Smooth muscle cell (in vitro differentiated cells): Measurements from ENCODE around the gene ITGAV. TPM values are rescaled to one million over a fixed set of nuclear protein-coding genes. Genes with fewer than 3 reads are reported as not detected.

ENCODE experiments used
- DNase-seq: peaks from one replicate; lab custom pipeline; 2025; ENCODE audit not compliant: unreplicated experiment; lab: John Stamatoyannopoulos, UW
- H2AFZ ChIP-seq: fragments of 200-600 bp; sonication (generic); 2 replicates; pipeline ENCODE4 v1.6.0; 2016; ENCODE audit warnings: antibody characterized with exemption, low read depth, mild to moderate bottlenecking
- H3F3A ChIP-seq: fragments of 200-600 bp; sonication (generic); 2 replicates; pipeline ENCODE4 v1.6.0; 2017; ENCODE audit warnings: antibody characterized with exemption, low read depth
- H3K27ac ChIP-seq: fragments of 200-600 bp; sonication (generic); 2 replicates; pipeline ENCODE4 v1.5.1; 2016; ENCODE audit warnings: low read depth, mild to moderate bottlenecking
- H3K27me3 ChIP-seq: fragments of 200-600 bp; sonication (generic); 2 replicates; pipeline ENCODE4 v1.6.1; 2016; ENCODE audit warnings: low read depth, mild to moderate bottlenecking
- H3K36me3 ChIP-seq: fragments of 200-600 bp; sonication (generic); 2 replicates; pipeline ENCODE4 v1.5.1; 2016; ENCODE audit warnings: low read depth
- H3K4me1 ChIP-seq: fragments of 200-600 bp; sonication (generic); 2 replicates; pipeline ENCODE4 v1.5.1; 2016; ENCODE audit warnings: low read depth
- H3K4me2 ChIP-seq: fragments of 200-600 bp; sonication (generic); 2 replicates; pipeline ENCODE4 v1.6.0; 2016; ENCODE audit warnings: mild to moderate bottlenecking
- H3K4me3 ChIP-seq: fragments of 200-600 bp; sonication (generic); 2 replicates; pipeline ENCODE4 v1.5.1; 2016; ENCODE audit warnings: mild to moderate bottlenecking
- H3K79me2 ChIP-seq: fragments of 200-600 bp; sonication (generic); 2 replicates; pipeline ENCODE4 v1.6.0; 2016; ENCODE audit warnings: low read depth, mild to moderate bottlenecking
- H3K9ac ChIP-seq: fragments of 200-600 bp; sonication (generic); 2 replicates; pipeline ENCODE4 v1.6.0; 2016; ENCODE audit warnings: low read depth
- H3K9me3 ChIP-seq: fragments of 200-600 bp; sonication (generic); replicated peaks from 2 replicates; pipeline ENCODE4 v1.5.1; 2016; ENCODE audit warnings: low read depth
- H4K20me1 ChIP-seq: fragments of 200-600 bp; sonication (generic); 2 replicates; pipeline ENCODE4 v1.6.0; 2016; ENCODE audit warnings: low read depth
- WGBS: methylation state at CpG from one replicate; pipeline ENCODE4 v1.1.7; 2016; ENCODE audit warnings: low lambda C conversion rate; 5-methylcytosine and 5-hydroxymethylcytosine counted together
- polyA plus RNA-seq: library from polyadenylated mRNA; unstranded; fragments of >200 nt; fragmentation: Nextera tagmentation; extraction: Ambion mirVana; gene quantifications from 2 replicates; pipeline ENCODE4 v1.2.1, GENCODE V29; 2016
- total RNA-seq: library from RNA; depleted of rRNA; stranded (reverse); fragments of >200 nt; gene quantifications from 2 replicates; pipeline ENCODE4 v1.2.3, GENCODE V29; 2014
- TF ChIP-seq, protein P1 (sequence below): fragments of 200-600 bp; sonication (generic); IDR thresholded peaks from 2 replicates; pipeline ENCODE4 v1.5.1; 2017; ENCODE audit warnings: borderline replicate concordance, mild to moderate bottlenecking, antibody characterized with exemption; ENCODE audit not compliant: insufficient read depth, poor library complexity, severe bottlenecking

The ITGAV gene
- total and polyA plus RNA-seq, 2 experiments from 2014 or later: 70.8 to 360 TPM

- H3K27me3 ChIP-seq: no peaks in the 10 kb centered on the region
- no peak overlapping the region for H3K4me2 ChIP-seq
- 93% methylated on average over 2 of the region's 2 CpGs for WGBS
- no peak overlapping the region for H3K9ac ChIP-seq
- H3K4me1 ChIP-seq: no peaks in the 10 kb centered on the region
- TF ChIP-seq, protein P1, sequence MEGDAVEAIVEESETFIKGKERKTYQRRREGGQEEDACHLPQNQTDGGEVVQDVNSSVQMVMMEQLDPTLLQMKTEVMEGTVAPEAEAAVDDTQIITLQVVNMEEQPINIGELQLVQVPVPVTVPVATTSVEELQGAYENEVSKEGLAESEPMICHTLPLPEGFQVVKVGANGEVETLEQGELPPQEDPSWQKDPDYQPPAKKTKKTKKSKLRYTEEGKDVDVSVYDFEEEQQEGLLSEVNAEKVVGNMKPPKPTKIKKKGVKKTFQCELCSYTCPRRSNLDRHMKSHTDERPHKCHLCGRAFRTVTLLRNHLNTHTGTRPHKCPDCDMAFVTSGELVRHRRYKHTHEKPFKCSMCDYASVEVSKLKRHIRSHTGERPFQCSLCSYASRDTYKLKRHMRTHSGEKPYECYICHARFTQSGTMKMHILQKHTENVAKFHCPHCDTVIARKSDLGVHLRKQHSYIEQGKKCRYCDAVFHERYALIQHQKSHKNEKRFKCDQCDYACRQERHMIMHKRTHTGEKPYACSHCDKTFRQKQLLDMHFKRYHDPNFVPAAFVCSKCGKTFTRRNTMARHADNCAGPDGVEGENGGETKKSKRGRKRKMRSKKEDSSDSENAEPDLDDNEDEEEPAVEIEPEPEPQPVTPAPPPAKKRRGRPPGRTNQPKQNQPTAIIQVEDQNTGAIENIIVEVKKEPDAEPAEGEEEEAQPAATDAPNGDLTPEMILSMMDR: no peak
- H4K20me1 ChIP-seq: no peaks in the 10 kb centered on the region
- no peaks in the 10 kb centered on the region for H3K9me3 ChIP-seq
- H3F3A ChIP-seq: no peaks in the 10 kb centered on the region
- no peaks in the 10 kb centered on the region for H3K36me3 ChIP-seq
- no peak overlapping the region for H3K27ac ChIP-seq
- H3K79me2 ChIP-seq: no peaks in the 10 kb centered on the region
- no peak for DNase-seq
- no peak overlapping the region for H2AFZ ChIP-seq
- H3K4me3 ChIP-seq: no peak overlapping the region
Measured at GRCh38 chr2:186702006-186702405, 112.2 kb downstream of the ITGAV start.

- Histone ChIP-seq H3K4me3 (no peak overlapping the region), H3F3A (no peaks in the 10 kb centered on the region), H4K20me1 (no peaks in the 10 kb centered on the region), H3K4me2 (no peak overlapping the region), H3K36me3 (no peaks in the 10 kb centered on the region), H3K79me2 (no peaks in the 10 kb centered on the region), H3K9ac (no peak overlapping the region), H3K27ac (no peak overlapping the region), H3K4me1 (no peaks in the 10 kb centered on the region), H3K9me3 (no peaks in the 10 kb centered on the region), H3K27me3 (no peaks in the 10 kb centered on the region), H2AFZ (no peak overlapping the region)
- TF ChIP-seq, protein P1: no peak
- 84% methylated on average over 2 of the region's 2 CpGs for WGBS
- no peak for DNase-seq
Measured at GRCh38 chr2:186702501-186702900, 112.6 kb downstream of the ITGAV start.

DNA sequence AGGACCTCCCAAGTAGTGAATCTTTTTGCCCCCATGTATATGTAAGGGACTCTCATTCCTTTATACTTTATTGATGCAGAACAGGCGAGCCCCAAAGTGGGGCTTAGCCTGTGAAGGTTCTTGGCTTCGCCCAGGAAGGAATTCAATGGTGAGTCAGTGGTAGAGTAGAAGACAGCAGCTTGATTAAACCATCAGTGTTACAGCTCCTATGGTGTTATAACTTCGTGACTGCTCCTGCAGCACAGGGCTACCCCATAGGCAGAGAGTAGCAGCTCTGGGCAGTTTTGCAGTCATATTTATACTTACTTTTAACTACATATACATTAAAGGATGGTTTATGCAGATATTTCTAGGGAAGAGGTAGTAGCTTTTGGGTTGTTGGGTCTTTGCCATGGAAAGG, 115.0 kb downstream of the ITGAV start:
- no peaks in the 10 kb centered on the region for H3K9me3 ChIP-seq
- no peaks in the 10 kb centered on the region for H3F3A ChIP-seq
- 87% methylated on average over 3 of the region's 3 CpGs for WGBS

More for the DNA sequence above, 115.0 kb downstream of the ITGAV start:
- Histone ChIP-seq H3K27ac (no peak overlapping the region), H3K4me3 (no peak overlapping the region), H3K79me2 (no peaks in the 10 kb centered on the region), H3K9ac (no peak overlapping the region), H3K4me1 (no peaks in the 10 kb centered on the region), H3K36me3 (no peaks in the 10 kb centered on the region), H4K20me1 (no peaks in the 10 kb centered on the region), H2AFZ (no peak overlapping the region), H3K4me2 (no peak overlapping the region), H3K27me3 (no peaks in the 10 kb centered on the region)
- DNase-seq: no peak
- TF ChIP-seq, protein P1: no peak
